ENCODE results near the gene SIVA1.

SIVA1 gene

DNA sequence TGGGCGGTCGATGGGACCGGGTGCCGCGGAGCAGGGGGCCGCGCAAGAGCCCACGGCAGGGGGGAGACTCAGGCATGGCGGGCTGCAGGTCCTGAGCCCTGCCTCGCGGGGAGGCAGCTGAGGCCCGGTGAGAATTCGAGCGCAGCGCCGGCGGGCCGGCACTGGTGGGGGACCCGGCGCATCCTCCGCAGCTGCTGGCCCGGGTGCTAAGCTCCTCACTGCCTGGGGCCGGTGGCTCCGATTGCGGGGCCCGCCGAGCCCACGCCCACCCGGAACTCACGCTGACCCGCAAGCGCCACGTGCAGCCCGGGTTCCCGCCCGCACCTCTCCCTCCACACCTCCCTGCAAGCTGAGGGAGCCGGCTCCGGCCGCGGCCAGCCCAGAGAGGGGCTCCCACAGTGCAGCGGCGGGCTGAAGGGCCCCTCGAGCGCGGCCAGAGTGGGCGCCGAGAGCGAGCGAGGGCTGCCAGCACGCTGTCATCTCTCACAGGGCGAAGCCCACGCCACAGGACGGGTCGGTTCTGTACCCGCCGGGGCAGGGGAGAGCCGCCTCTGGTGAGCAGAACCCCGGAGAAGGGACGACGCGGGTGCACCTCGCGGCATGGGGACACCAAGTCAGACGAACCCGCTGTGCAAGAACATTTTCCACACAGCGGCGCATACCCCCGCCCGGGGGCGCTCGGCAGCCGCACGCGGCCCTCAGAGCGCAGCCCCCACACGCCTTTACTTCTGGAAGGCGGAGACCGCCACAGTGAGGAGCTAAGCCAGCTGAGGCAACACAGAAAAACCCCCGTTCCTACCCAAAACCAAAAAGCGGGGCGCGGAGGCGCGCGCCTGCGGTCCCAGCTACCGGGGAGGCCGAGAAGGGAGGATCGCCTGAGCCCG, 1.2 kb upstream of the SIVA1 start:
- DNase-seq (ENCODE audit: low spot score) = no peak

DNA sequence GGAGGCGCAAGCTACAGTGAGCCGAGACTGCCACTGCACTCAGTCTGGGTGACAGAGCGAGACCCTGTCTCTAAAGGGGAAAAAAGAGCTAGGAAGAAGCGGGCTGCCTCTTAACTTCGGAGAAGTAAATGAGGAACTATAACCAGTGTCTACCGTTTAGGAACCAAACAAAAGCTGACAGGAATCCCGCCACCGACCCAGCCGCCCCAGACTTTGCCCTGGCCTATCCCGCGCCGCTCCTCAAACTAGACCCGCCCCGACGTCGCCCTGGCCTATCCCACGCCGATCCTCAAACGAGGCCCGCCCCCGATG, 568 bp upstream of the SIVA1 start:
- peak; percentile 98 for DNase-seq (ENCODE audit: low spot score)

DNA sequence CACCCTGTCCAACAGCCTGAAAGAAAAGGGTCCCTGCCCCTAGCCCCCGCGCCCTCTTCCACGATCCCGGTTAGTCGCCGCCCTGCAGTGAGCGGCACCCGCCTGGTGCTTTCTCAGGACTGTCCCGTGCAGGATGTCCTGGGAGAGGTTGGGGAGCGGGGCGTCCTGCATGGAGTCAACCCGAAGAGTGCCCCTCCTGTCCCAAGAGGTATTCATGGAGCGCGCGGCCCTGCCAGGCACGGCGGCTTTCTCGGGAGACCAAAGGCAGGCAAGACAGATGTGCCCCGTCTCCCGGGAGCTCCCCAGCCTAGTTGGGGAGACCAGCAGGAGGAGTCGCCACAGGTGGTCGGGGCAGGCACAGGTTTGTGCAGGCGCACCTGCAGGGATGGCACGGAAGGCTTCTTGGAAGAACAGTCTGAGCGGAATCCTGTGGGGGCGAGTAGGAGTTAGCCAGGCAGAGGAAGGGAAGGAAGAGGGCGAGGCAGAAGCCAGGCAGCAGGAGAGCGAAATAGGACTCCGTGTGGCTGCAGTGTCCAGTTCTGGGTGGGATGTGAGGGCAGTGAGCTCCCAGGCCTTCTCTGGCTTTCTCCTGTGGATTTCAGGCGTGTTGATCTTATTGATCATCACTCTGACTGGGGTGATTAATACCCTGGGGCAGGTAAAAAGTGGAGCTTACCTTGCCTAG, 723 bp downstream of the SIVA1 start:
- DNase-seq (ENCODE audit: low spot score) = no peak

DNA sequence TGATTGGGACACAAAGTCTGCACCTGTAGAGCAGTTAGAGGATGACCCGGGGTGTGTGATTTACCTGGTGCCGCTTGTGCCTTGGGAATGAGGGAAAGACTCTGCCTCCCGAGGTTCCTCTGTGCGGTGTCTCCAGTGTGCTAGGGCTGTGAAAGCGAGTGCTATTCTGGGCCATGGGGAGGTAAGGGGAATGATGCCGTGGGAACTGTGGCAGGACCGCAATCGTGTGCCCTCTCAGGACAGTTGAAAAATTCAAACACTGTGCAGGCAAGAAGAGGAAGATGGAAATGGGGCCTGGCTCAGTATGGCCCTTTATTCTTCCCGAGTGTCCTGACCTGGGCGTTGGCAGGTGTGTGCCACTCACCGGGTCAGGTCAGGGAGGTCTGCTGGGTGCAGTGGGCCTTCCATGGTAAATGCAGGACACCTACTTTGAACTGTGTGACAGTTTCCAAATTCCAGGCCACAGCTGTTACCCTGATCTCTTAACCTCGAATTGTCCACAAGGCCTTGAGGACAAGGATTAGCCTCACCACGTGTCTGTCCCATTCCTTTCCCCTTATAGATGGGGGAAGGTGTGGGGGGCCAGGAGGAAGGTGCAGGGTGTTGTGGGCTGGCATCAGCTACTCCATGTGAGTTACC, 1.4 kb downstream of the SIVA1 start:
- DNase-seq (ENCODE audit: low spot score) = no peak

DNA sequence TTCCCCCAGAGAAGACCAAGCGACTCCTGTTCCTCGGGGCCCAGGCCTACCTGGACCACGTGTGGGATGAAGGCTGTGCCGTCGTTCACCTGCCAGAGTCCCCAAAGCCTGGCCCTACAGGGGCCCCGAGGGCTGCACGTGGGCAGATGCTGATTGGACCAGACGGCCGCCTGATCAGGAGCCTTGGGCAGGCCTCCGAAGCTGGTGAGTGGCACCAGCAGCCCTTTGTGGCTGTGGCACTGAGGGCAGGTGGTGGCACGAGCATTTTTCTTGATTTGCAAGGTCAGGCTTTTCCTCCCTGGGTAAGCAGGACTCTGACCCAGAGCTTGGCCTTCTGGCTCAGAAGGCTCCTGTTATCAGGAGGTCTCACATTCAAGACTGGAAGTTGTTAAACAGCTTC, 2.7 kb downstream of the SIVA1 start:
- DNase-seq (ENCODE audit: low spot score) = no peak

DNA sequence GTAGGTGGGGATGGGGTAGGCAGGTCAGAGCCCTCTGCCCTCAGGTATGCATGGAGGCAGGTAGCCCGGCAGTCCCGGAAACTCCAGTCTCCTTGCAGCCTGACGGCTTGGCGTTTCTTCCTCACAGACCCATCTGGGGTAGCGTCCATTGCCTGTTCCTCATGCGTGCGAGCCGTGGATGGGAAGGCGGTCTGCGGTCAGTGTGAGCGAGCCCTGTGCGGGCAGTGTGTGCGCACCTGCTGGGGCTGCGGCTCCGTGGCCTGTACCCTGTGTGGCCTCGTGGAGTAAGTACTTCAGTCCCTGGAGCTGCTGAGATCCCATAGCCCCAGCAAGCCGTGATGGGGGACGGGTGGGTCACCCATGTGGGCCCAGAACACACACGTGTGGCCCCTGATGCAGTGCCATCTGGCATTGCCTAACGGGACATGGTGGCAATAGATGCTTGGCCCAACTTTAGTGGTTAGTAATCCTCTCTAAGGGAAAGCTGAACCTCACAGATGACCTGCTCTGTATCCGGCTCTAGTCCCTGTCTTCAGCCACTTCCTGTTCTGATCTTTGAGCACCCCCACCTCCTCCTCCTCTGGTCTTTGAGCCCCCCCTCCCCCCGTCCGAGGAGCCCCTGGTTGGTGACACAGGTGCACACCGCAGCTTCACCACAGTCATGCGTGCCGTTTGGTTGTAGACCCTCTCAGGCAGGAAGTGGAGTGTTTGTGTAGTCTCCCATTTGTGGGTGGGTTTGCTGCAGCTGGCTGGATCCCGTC, 3.7 kb downstream of the SIVA1 start:
- DNase-seq (ENCODE audit: low spot score) = no peak

DNA sequence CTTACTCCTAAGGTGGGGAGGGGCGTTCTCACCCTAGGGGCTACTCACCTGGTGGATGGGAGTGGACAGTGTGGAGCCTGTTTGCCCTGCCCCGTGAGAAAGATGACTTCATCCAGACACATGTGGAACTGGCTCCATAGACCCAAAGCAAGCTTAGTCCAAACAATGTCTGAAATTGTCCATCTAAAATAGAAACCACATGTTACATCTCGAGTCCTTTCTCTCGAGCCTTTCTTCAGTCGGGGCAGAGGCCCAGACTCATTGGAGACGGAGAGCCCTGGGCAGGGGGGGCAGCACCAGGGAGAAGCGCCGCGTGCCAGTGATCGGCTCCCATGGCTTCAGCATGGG, 4.3 kb downstream of the SIVA1 start:
- DNase-seq (ENCODE audit: low spot score) = no peak

DNA sequence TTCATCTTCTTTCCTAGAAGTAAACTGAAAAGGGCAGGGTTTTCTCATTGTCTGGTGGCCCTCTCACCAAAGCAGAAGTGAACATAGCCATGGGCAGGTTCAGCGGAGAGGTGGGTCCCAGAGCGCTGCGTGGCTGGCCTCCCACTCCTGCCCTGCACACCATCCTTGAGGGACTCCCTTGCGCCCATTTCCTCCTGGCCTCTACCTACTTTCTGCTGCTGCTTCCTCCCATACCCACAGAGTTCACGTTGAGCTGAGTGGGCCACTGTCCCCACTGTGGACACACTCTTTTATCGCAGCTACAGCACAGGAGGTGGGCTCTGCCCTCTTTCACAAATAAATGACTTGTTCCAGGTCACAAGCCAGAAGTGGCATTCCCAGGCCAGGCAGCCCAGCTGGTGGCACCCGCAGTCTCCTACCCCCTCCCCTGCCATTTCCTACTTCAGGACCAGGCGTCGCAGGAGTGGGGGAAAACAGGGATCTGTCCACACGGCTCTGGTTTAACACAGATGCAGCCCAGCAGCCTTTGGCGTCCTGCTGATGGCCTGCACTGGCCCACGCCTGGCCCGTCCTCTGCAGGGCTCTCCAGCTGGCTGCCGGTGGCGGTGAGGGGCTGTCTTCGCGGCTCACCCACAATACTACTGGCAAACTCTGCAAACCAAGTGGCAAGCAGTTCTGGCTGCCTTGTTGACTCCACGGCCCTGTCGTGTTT, 4.9 kb downstream of the SIVA1 start:
- DNase-seq (ENCODE audit: low spot score) = no peak

DNA sequence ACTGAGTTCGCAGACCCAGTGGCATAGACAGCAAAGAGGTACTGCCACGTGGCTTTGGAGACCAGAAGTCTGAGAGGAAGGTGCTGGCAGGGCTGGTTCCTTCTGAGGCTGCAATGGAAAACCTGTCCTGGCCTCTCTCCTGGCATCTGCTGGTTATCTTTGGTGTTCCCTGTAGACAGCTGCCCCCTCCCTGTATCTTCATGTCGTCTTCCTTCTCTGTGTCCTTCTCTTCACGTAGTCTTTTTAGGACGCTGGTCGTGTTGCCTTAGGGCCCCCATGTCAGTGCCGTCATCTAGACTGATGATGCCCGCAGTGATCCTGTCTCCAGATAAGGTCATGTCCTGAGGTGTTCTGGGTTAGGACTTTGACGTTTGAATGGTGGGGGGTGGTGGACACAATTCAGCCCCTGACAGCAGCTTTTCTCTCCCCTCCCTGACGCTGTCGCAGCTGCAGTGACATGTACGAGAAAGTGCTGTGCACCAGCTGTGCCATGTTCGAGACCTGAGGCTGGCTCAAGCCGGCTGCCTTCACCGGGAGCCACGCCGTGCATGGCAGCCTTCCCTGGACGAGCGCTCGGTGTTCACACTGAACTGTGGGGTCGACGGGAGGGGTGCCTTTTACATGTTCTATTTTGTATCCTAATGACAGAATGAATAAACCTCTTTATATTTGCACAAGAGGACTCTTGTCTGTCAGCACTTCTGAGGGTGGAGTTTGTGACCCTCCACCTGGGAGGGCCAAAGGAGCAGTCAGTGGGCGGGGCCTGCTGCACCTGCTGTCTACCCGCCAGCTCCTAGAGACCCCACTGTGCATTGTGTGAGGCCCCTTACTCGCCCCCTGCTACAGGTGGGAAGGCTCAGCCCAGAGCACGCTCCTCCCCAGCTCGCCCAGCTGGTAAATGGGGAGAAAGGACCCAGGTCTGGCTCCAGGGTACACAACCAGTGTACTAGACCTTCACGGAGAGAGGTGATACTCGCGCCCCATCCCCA, 6.3 kb downstream of the SIVA1 start:
- no peak for DNase-seq (ENCODE audit: low spot score)

DNA sequence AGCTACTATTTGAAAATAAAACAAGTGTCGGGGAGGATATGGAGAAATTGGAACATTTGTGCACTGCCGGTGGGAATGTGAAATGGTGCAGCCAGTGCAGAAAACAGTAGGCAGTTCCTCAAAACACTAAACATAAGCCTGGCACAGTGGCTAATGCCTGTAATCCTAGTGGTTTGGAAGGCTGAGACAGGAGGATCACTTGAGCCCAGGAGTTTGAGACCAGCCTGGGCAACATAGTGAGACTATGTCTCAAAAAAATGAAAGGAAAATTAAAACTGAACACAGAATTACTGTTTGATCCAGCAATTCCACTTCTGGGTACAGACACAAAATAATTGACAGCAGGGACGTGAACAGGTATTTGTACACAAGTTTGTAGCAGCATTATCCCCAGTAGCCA, 12.6 kb downstream of the SIVA1 start:
- no peak for DNase-seq (ENCODE audit: low spot score)

DNA sequence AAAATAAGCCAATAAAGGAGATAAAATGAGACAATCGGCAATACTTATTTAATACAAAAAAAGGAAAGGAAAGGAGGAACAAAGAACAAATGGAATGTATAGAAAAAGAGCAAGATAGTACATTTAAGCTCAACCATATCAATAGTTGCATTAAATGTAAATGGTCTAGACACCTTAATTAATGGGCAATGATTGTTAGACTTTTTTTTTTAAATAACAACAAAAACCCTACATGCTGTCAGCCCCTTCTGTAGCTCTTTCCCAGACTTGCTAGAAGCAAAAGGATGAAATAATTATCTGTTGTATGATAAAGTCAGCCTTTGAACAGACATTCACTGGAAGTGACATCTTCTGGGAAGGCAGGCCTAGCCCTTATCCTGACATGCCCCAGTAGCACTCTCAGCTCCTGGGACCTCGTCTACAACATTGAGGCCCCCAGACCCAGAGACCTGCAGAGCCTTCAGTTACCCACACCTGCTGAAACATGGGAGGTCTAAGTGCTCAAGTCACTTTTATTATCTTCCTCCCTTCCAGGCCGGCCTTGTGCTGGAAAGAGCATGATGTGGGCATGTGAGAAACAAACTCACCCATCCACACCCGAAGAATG, 13.4 kb downstream of the SIVA1 start:
- DNase-seq (ENCODE audit: low spot score) = no peak

DNA sequence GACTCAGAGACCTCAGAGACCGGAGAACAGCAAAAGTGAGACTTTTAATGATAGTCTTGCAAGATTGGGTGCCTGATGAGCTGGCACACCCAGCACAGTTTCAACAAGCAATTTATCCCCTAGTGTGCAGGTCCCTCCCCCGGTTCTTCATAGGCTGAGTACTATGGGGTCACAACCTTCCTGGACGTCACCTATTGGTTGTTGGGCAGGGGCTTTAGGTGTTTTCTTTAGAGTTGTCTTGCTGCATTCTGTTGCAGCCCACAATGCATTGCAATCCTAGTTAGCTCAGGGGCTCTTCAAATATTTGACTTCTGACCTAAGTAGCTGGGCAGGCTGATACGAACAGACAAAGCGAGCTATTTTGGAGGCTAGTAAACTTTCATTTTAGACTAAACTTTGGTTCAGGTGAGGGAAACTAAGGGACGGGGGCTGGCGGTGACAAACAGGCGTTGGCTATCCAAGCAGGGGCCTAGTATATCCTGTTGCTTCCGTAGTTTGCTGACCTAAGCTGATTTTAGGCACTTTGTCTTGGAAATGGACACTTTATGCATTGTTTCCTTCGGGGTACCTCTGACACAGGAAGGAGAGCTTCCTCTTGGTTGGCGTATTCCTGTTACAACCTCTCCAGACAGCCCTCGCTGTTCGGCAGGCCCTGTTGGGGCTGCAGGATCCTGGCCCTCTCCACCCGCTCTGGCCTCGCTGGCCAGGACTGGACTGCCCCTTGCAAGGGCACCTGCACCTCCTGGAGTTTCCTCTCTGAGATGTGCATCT, 14.1 kb downstream of the SIVA1 start:
- no peak for DNase-seq (ENCODE audit: low spot score)

DNA sequence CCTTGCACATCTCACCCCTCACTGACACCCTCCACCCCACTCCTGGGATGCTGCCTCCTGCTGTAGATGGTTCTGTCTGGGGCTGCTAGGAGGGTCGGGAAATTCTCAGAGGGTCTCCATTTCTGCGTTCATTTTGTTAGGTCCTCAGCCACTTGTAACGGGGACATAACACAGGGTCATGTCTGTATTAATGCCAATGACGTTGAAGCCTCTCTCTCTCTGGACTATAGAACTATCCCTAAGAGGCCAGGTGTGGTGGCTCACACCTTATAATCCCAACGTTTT, 14.6 kb downstream of the SIVA1 start:
- DNase-seq (ENCODE audit: low spot score) = no peak

DNA sequence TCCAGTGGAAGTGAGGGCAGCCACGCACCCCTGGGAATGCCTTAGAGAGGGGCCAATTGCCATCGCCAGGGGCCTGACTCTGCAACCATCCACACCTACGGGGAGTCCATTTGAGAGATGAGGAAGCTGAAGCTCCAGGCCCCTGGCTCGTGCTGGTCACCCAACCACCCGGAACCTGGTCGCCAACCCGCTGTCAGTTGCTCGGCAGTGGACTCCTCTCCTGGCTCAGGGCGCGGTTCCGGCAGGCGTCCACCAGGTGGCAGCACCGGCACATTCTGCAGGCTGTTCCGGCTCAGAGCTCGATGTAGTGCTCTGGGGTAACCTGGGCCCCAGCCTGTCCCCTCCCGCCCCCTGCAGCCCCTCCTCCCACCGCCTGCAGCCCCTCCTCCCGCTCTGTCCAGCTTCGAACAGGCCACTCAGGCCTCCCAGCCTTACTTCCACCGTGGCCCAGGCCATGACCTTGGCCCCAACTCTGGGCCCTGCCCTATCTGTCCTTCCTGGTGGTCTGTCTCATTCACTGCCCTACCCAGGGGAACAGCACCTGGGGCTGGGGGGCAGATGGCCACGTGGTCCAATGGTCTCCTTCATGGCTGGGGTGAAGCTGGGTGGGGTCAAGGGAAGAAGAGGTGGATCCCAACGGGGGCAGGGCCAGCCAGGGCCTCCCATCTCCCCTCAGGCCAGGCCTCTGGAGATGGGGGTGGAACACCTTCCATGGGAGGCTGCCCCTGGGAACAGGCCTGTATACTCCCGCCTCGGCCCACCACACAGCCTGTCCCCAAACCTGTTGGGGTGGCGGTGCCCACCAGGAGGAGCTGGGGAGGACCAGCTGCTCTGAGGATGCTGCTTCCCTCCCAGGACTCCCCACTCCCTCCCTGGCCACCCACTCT, 15.7 kb downstream of the SIVA1 start:
- peak; percentile 89 for DNase-seq (ENCODE audit: low spot score)

DNA sequence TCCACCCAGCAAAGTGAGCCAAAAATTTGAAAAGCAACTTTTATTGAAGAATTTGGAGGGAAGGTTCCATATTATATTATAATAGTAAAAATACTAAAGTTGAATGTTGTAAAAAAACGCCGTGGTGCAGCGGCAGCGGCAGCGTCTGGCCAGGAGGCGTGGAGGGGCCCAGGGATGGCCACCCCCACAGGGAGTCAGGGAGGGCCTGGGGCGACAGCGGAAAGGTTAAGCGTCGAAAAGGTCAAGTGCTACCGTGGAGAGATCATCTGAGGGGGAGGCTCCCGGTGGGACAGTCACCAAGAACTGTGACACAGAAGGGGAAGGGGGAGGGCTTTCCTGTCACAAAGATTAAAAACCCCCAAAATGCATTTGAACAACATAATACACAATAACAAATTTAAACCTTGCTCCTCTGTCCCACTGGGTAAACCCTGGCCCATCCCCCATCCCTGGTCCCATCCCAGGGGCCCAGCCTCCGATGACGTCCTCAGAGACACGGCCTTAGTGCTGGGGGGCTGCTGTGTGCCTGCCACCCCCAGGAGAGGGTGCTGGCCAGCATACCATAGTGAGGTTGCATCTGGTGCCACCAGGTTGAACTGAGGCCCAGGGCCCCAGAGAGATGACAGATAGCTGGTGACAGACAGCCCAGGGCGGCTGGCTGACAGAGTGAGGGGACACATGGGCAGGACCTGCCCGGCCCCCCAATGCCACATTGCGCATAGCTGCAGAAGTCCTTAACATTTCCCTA, 16.6 kb downstream of the SIVA1 start:
- DNase-seq (ENCODE audit: low spot score) = no peak

DNA sequence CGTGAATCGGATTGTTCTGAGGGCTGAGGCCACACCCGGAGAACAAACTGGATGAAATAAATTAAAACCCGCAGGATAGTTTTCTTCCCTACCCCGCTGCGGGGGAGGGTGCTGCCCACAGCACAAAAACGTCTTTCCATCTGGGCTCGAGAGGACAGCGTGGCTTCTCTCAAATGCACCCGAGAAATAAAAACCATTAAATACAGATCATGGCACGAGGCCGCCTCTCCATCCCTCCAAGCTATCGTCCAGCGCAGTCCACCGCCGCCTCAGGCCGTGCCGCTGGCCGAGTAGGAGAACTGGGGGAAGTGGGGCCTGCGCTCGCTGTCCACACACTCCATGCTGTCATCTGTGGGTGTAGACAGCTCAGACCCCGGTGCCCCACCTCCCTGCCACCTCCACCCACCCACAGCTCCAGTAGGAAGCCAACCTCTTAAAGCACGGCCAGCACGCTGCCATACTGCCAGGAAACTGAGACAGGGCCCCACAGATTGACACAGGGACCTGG, 17.2 kb downstream of the SIVA1 start:
- no peak for DNase-seq (ENCODE audit: low spot score)

DNA sequence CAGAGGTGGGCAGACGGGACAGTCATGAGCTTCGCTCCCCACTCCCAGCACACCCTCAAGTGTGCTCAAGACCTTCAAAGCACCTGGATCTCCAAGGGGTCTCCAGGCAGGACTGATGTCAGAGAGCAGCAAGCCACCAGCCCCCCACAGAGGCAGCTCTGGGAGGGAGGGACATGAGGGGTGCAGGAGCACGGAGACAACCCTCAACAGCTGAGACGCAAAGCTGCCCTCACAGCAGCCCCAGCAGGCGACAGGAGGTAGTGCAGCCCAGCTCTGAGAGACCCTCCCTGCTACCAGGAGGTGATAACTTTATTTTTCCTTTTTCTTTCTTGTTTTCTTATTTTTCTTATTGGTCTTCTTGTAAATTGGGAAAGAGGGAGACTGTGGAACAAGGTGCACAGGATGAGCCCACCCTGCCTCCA, 17.9 kb downstream of the SIVA1 start:
- no peak for DNase-seq (ENCODE audit: low spot score)

DNA sequence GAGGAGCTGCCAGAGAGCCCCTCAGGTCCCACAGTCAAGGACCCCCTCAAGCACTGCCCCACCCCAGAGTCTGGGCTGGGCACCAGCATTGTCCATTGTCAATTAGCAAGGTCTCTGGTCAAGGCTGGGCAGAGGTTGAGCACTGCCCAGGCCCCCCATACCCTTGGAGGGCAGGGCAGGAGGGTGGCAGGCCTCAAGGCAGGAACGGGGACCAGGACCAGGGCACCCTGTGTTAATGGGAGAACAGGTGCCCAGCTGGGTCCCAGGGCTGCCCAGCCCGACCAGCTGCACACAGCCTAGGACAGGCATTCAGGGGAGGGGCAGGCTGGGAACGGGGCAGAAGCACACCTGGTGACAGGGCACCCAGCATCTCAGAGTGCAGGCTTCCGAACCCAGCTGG, 18.4 kb downstream of the SIVA1 start:
- no peak for DNase-seq (ENCODE audit: low spot score)

Data from hepatic stellate cell (primary cell).